ENCODE measurements around the gene KIAA1328. TPM values are rescaled to one million over a fixed set of nuclear protein-coding genes. Genes with fewer than 3 reads are reported as not detected.

KIAA1328 gene
- total RNA-seq, 4 donors from 2014 or later: 16.1 to 32.0 (median 20.1) TPM

DNA sequence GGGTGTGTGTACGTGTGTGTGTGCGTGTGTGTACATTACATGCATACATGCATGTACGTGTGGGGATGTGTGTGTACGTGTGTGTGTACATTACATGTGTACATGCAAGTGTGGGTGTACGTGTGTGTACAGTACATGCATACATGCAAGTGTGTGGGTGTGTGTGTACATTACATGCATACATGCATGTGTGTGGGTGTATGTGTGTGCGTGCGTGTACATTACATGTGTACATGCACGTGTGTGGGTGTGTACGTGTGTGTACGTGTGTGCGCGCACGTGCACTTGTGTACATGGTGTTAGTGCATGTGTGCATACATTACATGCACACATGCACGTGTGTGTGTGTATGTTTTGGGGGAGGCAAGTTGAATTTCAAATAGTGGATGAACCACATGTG lies 436.0 kb downstream of the KIAA1328 start:
- WGBS, 2 donors: 91 to 92% methylated on average over 14 of the region's 14 CpGs
- TF ChIP-seq, protein P1, sequence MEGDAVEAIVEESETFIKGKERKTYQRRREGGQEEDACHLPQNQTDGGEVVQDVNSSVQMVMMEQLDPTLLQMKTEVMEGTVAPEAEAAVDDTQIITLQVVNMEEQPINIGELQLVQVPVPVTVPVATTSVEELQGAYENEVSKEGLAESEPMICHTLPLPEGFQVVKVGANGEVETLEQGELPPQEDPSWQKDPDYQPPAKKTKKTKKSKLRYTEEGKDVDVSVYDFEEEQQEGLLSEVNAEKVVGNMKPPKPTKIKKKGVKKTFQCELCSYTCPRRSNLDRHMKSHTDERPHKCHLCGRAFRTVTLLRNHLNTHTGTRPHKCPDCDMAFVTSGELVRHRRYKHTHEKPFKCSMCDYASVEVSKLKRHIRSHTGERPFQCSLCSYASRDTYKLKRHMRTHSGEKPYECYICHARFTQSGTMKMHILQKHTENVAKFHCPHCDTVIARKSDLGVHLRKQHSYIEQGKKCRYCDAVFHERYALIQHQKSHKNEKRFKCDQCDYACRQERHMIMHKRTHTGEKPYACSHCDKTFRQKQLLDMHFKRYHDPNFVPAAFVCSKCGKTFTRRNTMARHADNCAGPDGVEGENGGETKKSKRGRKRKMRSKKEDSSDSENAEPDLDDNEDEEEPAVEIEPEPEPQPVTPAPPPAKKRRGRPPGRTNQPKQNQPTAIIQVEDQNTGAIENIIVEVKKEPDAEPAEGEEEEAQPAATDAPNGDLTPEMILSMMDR (IDR thresholded peaks at IDR 0.05): no peak
- TF ChIP-seq POLR2A (IDR thresholded peaks at IDR 0.05): no peak
- no peak overlapping the region for H3K4me3 ChIP-seq (ENCODE audit: low read depth, poor library complexity, severe bottlenecking)
- no peak for DNase-seq (ENCODE audit: low spot score in 2 of 2)
- intact Hi-C loops (cut with DNase I; ENCODE audit: low total_unique reads): no loop called here

GRCh38 chr18:37265382-37265781 lies 436.5 kb downstream of the KIAA1328 start:
- TF ChIP-seq POLR2A (IDR thresholded peaks at IDR 0.05): no peak
- TF ChIP-seq, protein P1 (IDR thresholded peaks at IDR 0.05): no peak
- H3K4me3 ChIP-seq (ENCODE audit: low read depth, poor library complexity, severe bottlenecking): no peak overlapping the region
- intact Hi-C loops (cut with DNase I; ENCODE audit: low total_unique reads): no loop called here
- 46 to 65% methylated on average over 2 of the region's 2 CpGs for WGBS, 2 donors
- no peak for DNase-seq (ENCODE audit: low spot score in 2 of 2)

DNA sequence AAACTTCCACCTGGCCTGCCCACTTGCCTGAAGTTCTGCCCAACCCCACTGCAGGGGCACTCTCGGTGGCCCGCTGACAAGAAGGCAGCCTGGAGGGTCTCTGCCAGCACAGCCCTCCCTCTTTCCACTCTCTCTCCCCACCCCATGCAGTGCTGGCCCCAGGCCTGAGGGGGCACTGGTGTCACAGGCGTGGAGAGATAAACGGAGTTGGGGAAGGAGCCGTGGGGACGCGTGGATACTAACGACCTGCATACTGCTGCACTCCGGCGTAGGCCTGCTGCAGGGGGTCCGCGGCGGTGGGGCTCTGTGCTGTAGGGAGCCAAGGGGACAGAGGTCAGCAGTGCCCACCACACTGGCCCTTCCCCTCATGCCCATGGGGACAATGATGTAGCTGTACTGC lies 437.4 kb downstream of the KIAA1328 start:
- 25 to 34% methylated on average over 13 of the region's 13 CpGs for WGBS, 2 donors
- no peak for DNase-seq (ENCODE audit: low spot score in 2 of 2)
- H3K4me3 ChIP-seq (ENCODE audit: low read depth, poor library complexity, severe bottlenecking): no peak overlapping the region
- TF ChIP-seq POLR2A (IDR thresholded peaks at IDR 0.05): no peak
- intact Hi-C loops (cut with DNase I; ENCODE audit: low total_unique reads): no loop called here

DNA sequence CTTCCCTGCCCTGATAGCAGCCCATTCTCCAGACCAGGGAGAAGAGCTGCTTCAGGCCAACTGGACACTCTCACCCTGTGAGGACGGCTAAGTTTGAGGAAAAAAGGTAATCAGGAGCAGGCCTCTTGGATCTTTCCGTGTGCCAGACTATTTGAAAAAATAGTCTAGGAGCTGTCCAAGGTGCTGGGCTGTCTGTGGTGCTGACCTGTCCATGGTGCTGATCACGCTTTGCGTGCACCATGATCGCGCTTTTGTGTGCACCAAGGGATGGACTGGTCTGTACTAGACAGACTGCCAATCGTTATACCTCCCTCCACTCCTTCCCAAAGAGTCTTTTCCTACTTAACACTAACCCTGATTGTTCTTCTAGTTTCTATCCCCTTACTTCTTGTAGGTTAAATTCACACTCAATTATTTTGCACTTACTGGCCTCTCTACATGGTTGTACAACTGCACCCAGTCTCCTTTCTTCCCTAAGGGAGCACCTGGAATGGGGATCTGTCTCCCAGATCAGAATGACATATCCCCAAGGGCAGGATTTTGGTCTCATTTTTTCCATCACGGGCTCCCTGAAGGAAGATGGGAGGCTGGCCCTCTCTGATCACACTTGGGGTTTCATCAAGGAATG lies 441.2 kb downstream of the KIAA1328 start:
- intact Hi-C loops (cut with DNase I; ENCODE audit: low total_unique reads): no loop called here
- WGBS, 2 donors: 19 to 21% methylated on average over 8 of the region's 8 CpGs
- H3K4me3 ChIP-seq (ENCODE audit: low read depth, poor library complexity, severe bottlenecking): no peak overlapping the region
- no peak for DNase-seq (ENCODE audit: low spot score in 2 of 2)
- no peak for TF ChIP-seq POLR2A (IDR thresholded peaks at IDR 0.05)
- TF ChIP-seq, protein P1 (IDR thresholded peaks at IDR 0.05): no peak

GRCh38 chr18:37270666-37271052 lies 441.7 kb downstream of the KIAA1328 start:
- 86 to 90% methylated on average over 7 of the region's 7 CpGs for WGBS, 2 donors
- intact Hi-C loops (cut with DNase I; ENCODE audit: low total_unique reads): no loop called here

DNA sequence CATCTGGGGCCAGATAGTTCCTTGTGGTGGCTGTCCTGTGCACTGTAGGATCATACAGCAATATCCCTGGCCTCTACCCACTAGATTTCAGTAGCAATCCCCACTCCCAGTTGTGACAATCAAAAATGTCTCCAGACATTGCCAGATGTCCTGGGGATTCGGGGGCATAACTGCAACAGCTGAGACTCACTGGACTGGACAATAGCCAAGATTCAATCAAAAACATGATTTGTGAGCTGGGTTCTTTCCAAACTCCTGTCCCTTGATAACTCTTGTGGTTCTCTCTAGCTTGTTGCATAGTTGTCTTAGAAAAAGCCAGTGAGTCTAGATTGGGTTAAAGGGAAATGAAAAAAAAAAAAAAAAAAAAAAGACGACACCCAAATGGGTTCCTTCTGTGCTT lies 443.3 kb downstream of the KIAA1328 start:
- intact Hi-C loops (cut with DNase I; ENCODE audit: low total_unique reads): no loop called here

More at GRCh38 chr18:37270666-37271052, 441.7 kb downstream of the KIAA1328 start:
- no peak overlapping the region for H3K4me3 ChIP-seq (ENCODE audit: low read depth, poor library complexity, severe bottlenecking)
- no peak for TF ChIP-seq POLR2A (IDR thresholded peaks at IDR 0.05)
- TF ChIP-seq, protein P1 (IDR thresholded peaks at IDR 0.05): no peak
- DNase-seq (ENCODE audit: low spot score in 2 of 2): no peak

More for the DNA sequence above, 443.3 kb downstream of the KIAA1328 start:
- 40 to 46% methylated on average over 2 of the region's 2 CpGs for WGBS, 2 donors
- no peak overlapping the region for H3K4me3 ChIP-seq (ENCODE audit: low read depth, poor library complexity, severe bottlenecking)
- TF ChIP-seq POLR2A (IDR thresholded peaks at IDR 0.05): no peak
- TF ChIP-seq, protein P1 (IDR thresholded peaks at IDR 0.05): no peak
- DNase-seq (ENCODE audit: low spot score in 2 of 2): no peak

Data from lower leg skin (tissue), 4 donors.